ENCODE results near the gene GAB2. TPM values are rescaled to one million over a fixed set of nuclear protein-coding genes. Genes with fewer than 3 reads are reported as not detected.

Gene GAB2
- total and polyA plus RNA-seq, 7 experiments from 2014 or later = 0.17 to 42.6 (median 3.5) TPM

GRCh38 chr11:78228467-78228866, 189.2 kb downstream of the GAB2 start:
- no peaks in the 10 kb centered on the region for H3K36me3 ChIP-seq (ENCODE audit: control insufficient read depth in 2 of 3, insufficient read depth in 3 of 3, low read length in 3 of 3)
- Mint-ChIP-seq H3K4me3 (no peak overlapping the region), H3K27me3 (no peaks in the 10 kb centered on the region), H3K27ac (peak overlapping the region in 2 of 9 donors; percentile 57 to 65), H3K4me1 (peaks cover 6 to 61% (median 9%) of the 10 kb centered on the region in 7 donors), H3K36me3 (peaks cover 4 to 55% (median 11%) of the 10 kb centered on the region in 5 donors), H3K9me3 (peaks cover 0 to 3% (median 0%) of the 10 kb centered on the region in 11 donors)
- peak in 2 of 9 donors; percentile 18 to 21 for DNase-seq
- H3K4me3 ChIP-seq (ENCODE audit: low read length) = no peak overlapping the region
- POLR2A ChIA-PET = no interaction called here
- no peaks in the 10 kb centered on the region for H3K27me3 ChIP-seq (ENCODE audit: control insufficient read depth in 2 of 2, insufficient read depth in 2 of 2, low read length in 2 of 2)
- H3K27ac ChIP-seq (ENCODE audit: low read depth, low read length) = no peak overlapping the region
- CTCF ChIA-PET = interaction anchor here (1.0 to 2.4 kb wide), 2 partner anchors 25 to 336 kb away, joined by 4 to 9 read pairs; no protein-coding TSS in a partner anchor
- intact Hi-C loops (cut with micrococcal nuclease) = loop anchor here (1.0 to 2.0 kb wide), 7 partner anchors 26 to 336 kb away; partner anchors contain the start of genes KCTD21 (in 1 of the 2) and USP35 (in 1 of the 2)
- no peaks in the 10 kb centered on the region for H3K4me1 ChIP-seq (ENCODE audit: control insufficient read depth in 2 of 2, insufficient read depth in 2 of 2, low read length in 2 of 2)
- peak; percentile 76 for ATAC-seq
- H3K9me3 ChIP-seq (ENCODE audit: control insufficient read depth in 2 of 3, low read length in 3 of 3) = no peaks in the 10 kb centered on the region

GRCh38 chr11:78227921-78228320, 189.7 kb downstream of the GAB2 start:
- Mint-ChIP-seq H3K36me3 (peaks cover 4 to 55% (median 11%) of the 10 kb centered on the region in 5 donors), H3K4me1 (peaks cover 6 to 65% (median 11%) of the 10 kb centered on the region in 7 donors), H3K9me3 (peaks cover 0 to 3% (median 0%) of the 10 kb centered on the region in 11 donors), H3K27me3 (no peaks in the 10 kb centered on the region), H3K27ac (peak overlapping the region in 1 of 9 donors; percentile 90), H3K4me3 (no peak overlapping the region)
- ATAC-seq = no peak
- no peak overlapping the region for H3K27ac ChIP-seq (ENCODE audit: low read depth, low read length)
- H3K27me3 ChIP-seq (ENCODE audit: control insufficient read depth in 2 of 2, insufficient read depth in 2 of 2, low read length in 2 of 2) = no peaks in the 10 kb centered on the region
- H3K4me3 ChIP-seq (ENCODE audit: low read length) = no peak overlapping the region
- CTCF ChIA-PET = interaction anchor here (1.0 to 2.4 kb wide), 2 partner anchors 25 to 337 kb away, joined by 4 to 9 read pairs; no protein-coding TSS in a partner anchor
- no peaks in the 10 kb centered on the region for H3K36me3 ChIP-seq (ENCODE audit: control insufficient read depth in 2 of 3, insufficient read depth in 3 of 3, low read length in 3 of 3)
- intact Hi-C loops (cut with micrococcal nuclease) = loop anchor here (1.0 to 2.0 kb wide), 8 partner anchors 25 to 336 kb away; partner anchors contain the start of genes ALG8 (in 1 of the 2), KCTD21 (in 1 of the 2) and USP35 (in 1 of the 2)
- H3K4me1 ChIP-seq (ENCODE audit: control insufficient read depth in 2 of 2, insufficient read depth in 2 of 2, low read length in 2 of 2) = no peaks in the 10 kb centered on the region
- no peaks in the 10 kb centered on the region for H3K9me3 ChIP-seq (ENCODE audit: control insufficient read depth in 2 of 3, low read length in 3 of 3)
- POLR2A ChIA-PET = no interaction called here
- DNase-seq = no peak

GRCh38 chr11:78226684-78227680, 190.6 kb downstream of the GAB2 start:
- H3K27ac Mint-ChIP-seq = peak overlapping the region in 3 of 9 donors; percentile 11 to 90 (median 47)
- no peaks in the 10 kb centered on the region for H3K27me3 Mint-ChIP-seq
- peaks cover 6 to 63% (median 11%) of the 10 kb centered on the region in 7 donors for H3K4me1 Mint-ChIP-seq
- intact Hi-C loops (cut with micrococcal nuclease) = loop anchor here in 1 of 2 donors (1.0 to 2.0 kb wide), 2 partner anchors 24 to 88 kb away; partner anchors contain the start of gene ALG8
- Histone ChIP-seq H3K9me3 (ENCODE audit: control insufficient read depth in 2 of 3, low read length in 3 of 3) (no peaks in the 10 kb centered on the region), H3K27ac (ENCODE audit: low read depth, low read length) (no peak overlapping the region), H3K36me3 (ENCODE audit: control insufficient read depth in 2 of 3, insufficient read depth in 3 of 3, low read length in 3 of 3) (no peaks in the 10 kb centered on the region), H3K27me3 (ENCODE audit: control insufficient read depth in 2 of 2, insufficient read depth in 2 of 2, low read length in 2 of 2) (no peaks in the 10 kb centered on the region), H3K4me1 (ENCODE audit: control insufficient read depth in 2 of 2, insufficient read depth in 2 of 2, low read length in 2 of 2) (no peaks in the 10 kb centered on the region), H3K4me3 (ENCODE audit: low read length) (no peak overlapping the region)
- CTCF ChIA-PET = interaction anchor here (0.5 to 2.4 kb wide), 2 partner anchors 34 to 337 kb away, joined by 3 to 9 read pairs; no protein-coding TSS in a partner anchor
- DNase-seq (no peak), ATAC-seq (no peak)
- POLR2A ChIA-PET = no interaction called here
- peak overlapping the region in 1 of 10 donors; percentile 54 for H3K4me3 Mint-ChIP-seq
- peaks cover 0 to 3% (median 0%) of the 10 kb centered on the region in 11 donors for H3K9me3 Mint-ChIP-seq
- peaks cover 4 to 55% (median 11%) of the 10 kb centered on the region in 5 donors for H3K36me3 Mint-ChIP-seq

GRCh38 chr11:78224906-78225420, 192.7 kb downstream of the GAB2 start:
- Mint-ChIP-seq H3K4me3 (no peak overlapping the region), H3K27ac (peak overlapping the region in 3 of 9 donors; percentile 4 to 69 (median 35)), H3K36me3 (peaks cover 4 to 58% (median 11%) of the 10 kb centered on the region in 5 donors), H3K4me1 (peaks cover 2 to 65% (median 9%) of the 10 kb centered on the region in 7 donors), H3K27me3 (no peaks in the 10 kb centered on the region), H3K9me3 (peaks cover 0 to 3% (median 0%) of the 10 kb centered on the region in 11 donors)
- H3K9me3 ChIP-seq (ENCODE audit: control insufficient read depth in 2 of 3, low read length in 3 of 3) = no peaks in the 10 kb centered on the region
- ChIA-PET POLR2A (no interaction called here), CTCF (interaction anchor here (0.8 kb wide), 1 partner anchor 22 kb away, joined by 3 read pairs; no protein-coding TSS in a partner anchor)
- no peaks in the 10 kb centered on the region for H3K36me3 ChIP-seq (ENCODE audit: control insufficient read depth in 2 of 3, insufficient read depth in 3 of 3, low read length in 3 of 3)
- intact Hi-C loops (cut with micrococcal nuclease) = no loop called here
- no peaks in the 10 kb centered on the region for H3K4me1 ChIP-seq (ENCODE audit: control insufficient read depth in 2 of 2, insufficient read depth in 2 of 2, low read length in 2 of 2)
- no peak for ATAC-seq
- H3K4me3 ChIP-seq (ENCODE audit: low read length) = no peak overlapping the region
- DNase-seq = no peak
- H3K27ac ChIP-seq (ENCODE audit: low read depth, low read length) = no peak overlapping the region
- no peaks in the 10 kb centered on the region for H3K27me3 ChIP-seq (ENCODE audit: control insufficient read depth in 2 of 2, insufficient read depth in 2 of 2, low read length in 2 of 2)

GRCh38 chr11:78224506-78224905, 193.1 kb downstream of the GAB2 start:
- POLR2A ChIA-PET = no interaction called here
- intact Hi-C loops (cut with micrococcal nuclease) = no loop called here
- Mint-ChIP-seq H3K4me1 (peaks cover 0 to 62% (median 9%) of the 10 kb centered on the region in 7 donors), H3K4me3 (no peak overlapping the region), H3K9me3 (peaks cover 0 to 3% (median 0%) of the 10 kb centered on the region in 11 donors), H3K27ac (peak overlapping the region in 2 of 9 donors; percentile 4 to 69), H3K36me3 (peaks cover 4 to 55% (median 11%) of the 10 kb centered on the region in 5 donors), H3K27me3 (no peaks in the 10 kb centered on the region)
- Histone ChIP-seq H3K4me3 (ENCODE audit: low read length) (no peak overlapping the region), H3K27me3 (ENCODE audit: control insufficient read depth in 2 of 2, insufficient read depth in 2 of 2, low read length in 2 of 2) (no peaks in the 10 kb centered on the region), H3K27ac (ENCODE audit: low read depth, low read length) (no peak overlapping the region), H3K9me3 (ENCODE audit: control insufficient read depth in 2 of 3, low read length in 3 of 3) (no peaks in the 10 kb centered on the region), H3K4me1 (ENCODE audit: control insufficient read depth in 2 of 2, insufficient read depth in 2 of 2, low read length in 2 of 2) (no peaks in the 10 kb centered on the region), H3K36me3 (ENCODE audit: control insufficient read depth in 2 of 3, insufficient read depth in 3 of 3, low read length in 3 of 3) (no peaks in the 10 kb centered on the region)
- CTCF ChIA-PET = interaction anchor here (0.8 kb wide), 1 partner anchor 21 kb away, joined by 3 read pairs; no protein-coding TSS in a partner anchor
- no peak for ATAC-seq
- no peak for DNase-seq

- Mint-ChIP-seq H3K27ac (peak overlapping the region in 4 of 9 donors; percentile 5 to 53 (median 26)), H3K4me1 (peaks cover 0 to 52% (median 9%) of the 10 kb centered on the region in 7 donors), H3K27me3 (no peaks in the 10 kb centered on the region), H3K9me3 (no peaks in the 10 kb centered on the region), H3K36me3 (peaks cover 4 to 53% (median 11%) of the 10 kb centered on the region in 5 donors), H3K4me3 (no peak overlapping the region)
- Histone ChIP-seq H3K4me1 (ENCODE audit: control insufficient read depth in 2 of 2, insufficient read depth in 2 of 2, low read length in 2 of 2) (no peaks in the 10 kb centered on the region), H3K4me3 (ENCODE audit: low read length) (no peak overlapping the region), H3K9me3 (ENCODE audit: control insufficient read depth in 2 of 3, low read length in 3 of 3) (no peaks in the 10 kb centered on the region), H3K27me3 (ENCODE audit: control insufficient read depth in 2 of 2, insufficient read depth in 2 of 2, low read length in 2 of 2) (no peaks in the 10 kb centered on the region), H3K36me3 (ENCODE audit: control insufficient read depth in 2 of 3, insufficient read depth in 3 of 3, low read length in 3 of 3) (no peaks in the 10 kb centered on the region), H3K27ac (ENCODE audit: low read depth, low read length) (no peak overlapping the region)
- POLR2A ChIA-PET = no interaction called here
- ATAC-seq (no peak), DNase-seq (no peak)
- CTCF ChIA-PET = no interaction called here
- intact Hi-C loops (cut with micrococcal nuclease) = no loop called here
Observed at GRCh38 chr11:78223320-78223954, 194.2 kb downstream of the GAB2 start.
